ENCODE measurements around the gene ASAP3.
A peak's percentile ranks its signal among the peaks of the same experiment; 100 is the strongest.

The ASAP3 gene

GRCh38 chr1:23422241-23422877 is 61.6 kb downstream of the ASAP3 start:
- no peak for DNase-seq

GRCh38 chr1:23421753-23422240 is 62.2 kb downstream of the ASAP3 start:
- DNase-seq: no peak

- no peak for DNase-seq
These were observed 62.6 kb downstream of the ASAP3 start for GRCh38 chr1:23421343-23421742.

- no peak for DNase-seq
These were observed 63.2 kb downstream of the ASAP3 start for GRCh38 chr1:23420778-23421177.

- DNase-seq: no peak
These were observed 64.8 kb downstream of the ASAP3 start for GRCh38 chr1:23419180-23419579.

GRCh38 chr1:23417570-23417969 is 66.4 kb downstream of the ASAP3 start:
- no peak for DNase-seq

- no peak for DNase-seq
These were observed 67.0 kb downstream of the ASAP3 start for GRCh38 chr1:23416964-23417363.

- DNase-seq: no peak
These were observed 75.1 kb downstream of the ASAP3 start for GRCh38 chr1:23408797-23409290.

- no peak for DNase-seq
These were observed 76.9 kb downstream of the ASAP3 start for GRCh38 chr1:23407016-23407630.

GRCh38 chr1:23405946-23406345 is 78.0 kb downstream of the ASAP3 start:
- no peak for DNase-seq

GRCh38 chr1:23403735-23404486 is 80.1 kb downstream of the ASAP3 start:
- peak; percentile 65 to 89 for DNase-seq

- DNase-seq: no peak
These were observed 80.6 kb downstream of the ASAP3 start for GRCh38 chr1:23403355-23403734.

- DNase-seq: peak; percentile 45 to 67
These were observed 81.0 kb downstream of the ASAP3 start for GRCh38 chr1:23403038-23403336.

- no peak for DNase-seq
These were observed 81.5 kb downstream of the ASAP3 start for GRCh38 chr1:23402286-23403037.

- no peak for DNase-seq
These were observed 82.7 kb downstream of the ASAP3 start for GRCh38 chr1:23401313-23401712.

GRCh38 chr1:23400324-23401114 is 83.5 kb downstream of the ASAP3 start:
- DNase-seq: no peak

- no peak for DNase-seq
These were observed 84.8 kb downstream of the ASAP3 start for GRCh38 chr1:23399229-23399628.

- no peak for DNase-seq
These were observed 86.1 kb downstream of the ASAP3 start for GRCh38 chr1:23397908-23398307.

- DNase-seq: no peak
These were observed 87.6 kb downstream of the ASAP3 start for GRCh38 chr1:23396380-23396779.

- no peak for DNase-seq
These were observed 88.1 kb downstream of the ASAP3 start for GRCh38 chr1:23395849-23396248.

- DNase-seq: no peak
These were observed 88.7 kb downstream of the ASAP3 start for GRCh38 chr1:23395154-23395724.

- DNase-seq: no peak
These were observed 89.3 kb downstream of the ASAP3 start for GRCh38 chr1:23394684-23395083.
